ENCODE results near the gene YIPF7.

DNA sequence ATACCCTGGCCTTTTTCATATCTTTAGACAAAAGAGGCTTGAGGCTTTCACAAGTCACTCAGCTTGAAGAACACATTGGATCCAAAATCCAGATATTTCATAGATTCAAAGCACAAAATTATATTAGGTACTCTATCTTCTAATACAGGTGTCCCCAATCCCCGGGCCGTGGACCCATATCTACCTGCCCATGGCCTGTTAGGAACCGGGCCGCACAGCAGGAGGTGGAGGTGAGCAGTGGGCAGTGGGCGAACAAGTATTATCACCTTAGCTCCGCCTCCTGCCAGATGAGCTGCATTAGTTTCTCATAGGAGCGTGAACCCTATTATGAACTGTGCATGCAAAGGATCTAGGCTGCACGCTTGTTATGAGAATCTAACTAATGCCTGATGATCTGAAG lies 18.7 kb downstream of the YIPF7 start:
- no peak for TF ChIP-seq GATA2 (IDR thresholded peaks at IDR 0.05; ENCODE audit: low read depth, low read length)
- no peak for TF ChIP-seq GATA3 (IDR thresholded peaks at IDR 0.05; ENCODE audit: low read depth, low read length)

Measured in SH-SY5Y (cell line).